ENCODE data around the gene NAIF1.

GRCh38 chr9:128077847-128078503 is 10.9 kb upstream of the NAIF1 start:
- TF ChIP-seq CTCF (IDR thresholded peaks at IDR 0.05) = no peak
- TF ChIP-seq POLR2A (IDR thresholded peaks at IDR 0.05) = no peak

Measured in lower leg skin (tissue), 3 donors.